H9 (cell line): ENCODE measurements around the gene LRCOL1. TPM values are rescaled to one million over a fixed set of nuclear protein-coding genes. Genes with fewer than 3 reads are reported as not detected.

Experiments
- DNase-seq: peaks from one replicate; pipeline ENCODE4 v3.0.0-alpha.2; 2017
- H2AFZ ChIP-seq: one replicate; pipeline ENCODE4 v1.6.1; 2013; ENCODE audit warnings: mild to moderate bottlenecking, low read length, control low read depth, moderate library complexity
- H2AK5ac ChIP-seq: 2 replicates; pipeline ENCODE4 v1.6.1; 2013; ENCODE audit warnings: low read length, control low read depth, mixed read lengths; ENCODE audit not compliant: insufficient read length
- H2BK120ac ChIP-seq: one replicate; pipeline ENCODE4 v1.6.1; 2013; ENCODE audit warnings: low read depth, mild to moderate bottlenecking, low read length, control low read depth, inconsistent platforms; ENCODE audit not compliant: poor library complexity, severe bottlenecking
- H2BK12ac ChIP-seq: 2 replicates; pipeline ENCODE4 v1.6.1; 2013; ENCODE audit warnings: low read length, control low read depth, mixed read lengths, low read depth; ENCODE audit not compliant: insufficient read length
- H2BK15ac ChIP-seq: 2 replicates; pipeline ENCODE4 v1.6.1; 2013; ENCODE audit warnings: low read depth, low read length, control low read depth
- H2BK20ac ChIP-seq: one replicate; pipeline ENCODE4 v1.6.1; 2013; ENCODE audit warnings: low read depth, mild to moderate bottlenecking, low read length, control low read depth, inconsistent platforms; ENCODE audit not compliant: poor library complexity, severe bottlenecking
- H2BK5ac ChIP-seq: 2 replicates; pipeline ENCODE4 v1.6.1; 2013; ENCODE audit warnings: low read length, control low read depth, mixed read lengths; ENCODE audit not compliant: insufficient read length
- H3K14ac ChIP-seq: 2 replicates; pipeline ENCODE4 v1.6.1; 2013; ENCODE audit warnings: low read length, control low read depth; ENCODE audit not compliant: insufficient read depth
- H3K18ac ChIP-seq: 2 replicates; pipeline ENCODE4 v1.6.1; 2013; ENCODE audit warnings: low read depth, mild to moderate bottlenecking, mixed read lengths, low read length, control low read depth; ENCODE audit not compliant: insufficient read length
- H3K23ac ChIP-seq: 2 replicates; pipeline ENCODE4 v1.6.1; 2013; ENCODE audit warnings: low read length, control low read depth, mixed read lengths, low read depth; ENCODE audit not compliant: insufficient read length
- H3K23me2 ChIP-seq: 2 replicates; pipeline ENCODE4 v1.6.1; 2013; ENCODE audit warnings: low read depth, mild to moderate bottlenecking, mixed read lengths, low read length, control low read depth; ENCODE audit not compliant: insufficient read length, poor library complexity, severe bottlenecking
- H3K27ac ChIP-seq: 2 replicates; pipeline ENCODE4 v1.5.1; 2013; ENCODE audit warnings: low read length, control low read depth, mixed read lengths, low read depth; ENCODE audit not compliant: insufficient read length
- H3K27me3 ChIP-seq: 2 replicates; pipeline ENCODE4 v1.6.1; 2013; ENCODE audit warnings: low read length, control low read depth, inconsistent platforms; ENCODE audit not compliant: insufficient read depth
- H3K4ac ChIP-seq: 2 replicates; pipeline ENCODE4 v1.6.1; 2013; ENCODE audit warnings: low read depth, mild to moderate bottlenecking, control low read depth, inconsistent platforms, low read length, moderate library complexity
- H3K4me1 ChIP-seq: 2 replicates; pipeline ENCODE4 v1.6.1; 2013; ENCODE audit warnings: low read length, control low read depth, inconsistent platforms; ENCODE audit not compliant: insufficient read depth
- H3K4me2 ChIP-seq: 2 replicates; pipeline ENCODE4 v1.6.1; 2013; ENCODE audit warnings: low read length, control low read depth, mixed read lengths; ENCODE audit not compliant: insufficient read length, insufficient read depth
- H3K56ac ChIP-seq: 2 replicates; pipeline ENCODE4 v1.6.1; 2013; ENCODE audit warnings: low read depth, mild to moderate bottlenecking, mixed read lengths, low read length, control low read depth; ENCODE audit not compliant: insufficient read length
- H3K79me1 ChIP-seq: 2 replicates; pipeline ENCODE4 v1.6.1; 2013; ENCODE audit warnings: low read depth, mild to moderate bottlenecking, moderate library complexity, low read length, control low read depth, inconsistent platforms; ENCODE audit not compliant: insufficient read depth, poor library complexity, severe bottlenecking
- H3K79me2 ChIP-seq: 2 replicates; pipeline ENCODE4 v1.6.1; 2013; ENCODE audit warnings: low read length, control low read depth, inconsistent platforms; ENCODE audit not compliant: insufficient read depth
- H3K9ac ChIP-seq: 2 replicates; pipeline ENCODE4 v1.6.1; 2013; ENCODE audit warnings: low read length, control low read depth, mixed read lengths; ENCODE audit not compliant: insufficient read length; ENCODE audit errors: extremely low read depth
- H3K9me3 ChIP-seq: one replicate; pipeline ENCODE4 v1.6.1; 2013; ENCODE audit warnings: low read depth, low read length, inconsistent platforms; ENCODE audit not compliant: control insufficient read depth
- H3T11ph ChIP-seq: one replicate; pipeline ENCODE4 v1.6.1; 2013; ENCODE audit warnings: mild to moderate bottlenecking, low read length, control low read depth, inconsistent platforms
- H4K20me1 ChIP-seq: one replicate; pipeline ENCODE4 v1.6.1; 2013; ENCODE audit not compliant: control insufficient read depth, insufficient read length, insufficient read depth
- H4K5ac ChIP-seq: 2 replicates; pipeline ENCODE4 v1.6.1; 2013; ENCODE audit warnings: low read depth, mild to moderate bottlenecking, mixed read lengths, low read length, control low read depth; ENCODE audit not compliant: insufficient read length
- H4K8ac ChIP-seq: replicated peaks from 2 replicates; pipeline ENCODE4 v1.6.1; 2013; ENCODE audit warnings: low read length, control low read depth, mixed read lengths, low read depth; ENCODE audit not compliant: insufficient read length
- H4K91ac ChIP-seq: 2 replicates; pipeline ENCODE4 v1.6.1; 2013; ENCODE audit warnings: low read depth, mild to moderate bottlenecking, moderate library complexity, mixed read lengths, low read length, control low read depth; ENCODE audit not compliant: insufficient read length
- H3K27ac Mint-ChIP-seq, 3 experiments: 2 replicates in 2 of 3; 3 replicates in 1 of 3; pipeline ENCODE4 v1.8.0; 2020 to 2021; ENCODE audit warnings: mixed read lengths in 3 of 3, mild to moderate bottlenecking in 1 of 3, moderate library complexity in 1 of 3
- H3K27me3 Mint-ChIP-seq: 2 replicates; pipeline ENCODE4 v1.8.0; 2021; ENCODE audit warnings: low read depth, mild to moderate bottlenecking, moderate library complexity, mixed read lengths
- H3K36me3 Mint-ChIP-seq, 3 experiments: 2 replicates in 2 of 3; 3 replicates in 1 of 3; pipeline ENCODE4 v1.8.0; 2020 to 2021; ENCODE audit warnings: low read depth in 3 of 3, mixed read lengths in 3 of 3; ENCODE audit not compliant: insufficient read depth in 1 of 3
- H3K4me1 Mint-ChIP-seq, 2 experiments: 2 replicates each; pipeline ENCODE4 v1.8.0; 2020; ENCODE audit warnings: mixed read lengths in 2 of 2
- H3K4me3 Mint-ChIP-seq, 2 experiments: 2 replicates in 1 of 2; 3 replicates in 1 of 2; pipeline ENCODE4 v1.8.0; 2020 to 2021; ENCODE audit warnings: mild to moderate bottlenecking in 2 of 2, mixed read lengths in 2 of 2, moderate library complexity in 1 of 2
- H3K9me3 Mint-ChIP-seq, 2 experiments: 2 replicates in 1 of 2; 3 replicates in 1 of 2; pipeline ENCODE4 v1.8.0; 2020; ENCODE audit warnings: mild to moderate bottlenecking in 2 of 2, mixed read lengths in 2 of 2, moderate library complexity in 1 of 2
- WGBS: extraction: QIAGEN DNeasy Blood & Tissue Kit; methylation state at CpG from one replicate; pipeline ENCODE4 v1.1.7; 2013; ENCODE audit warnings: missing lambda C conversion rate, low lambda C conversion rate, mixed read lengths; ENCODE audit not compliant: insufficient read length; ENCODE audit errors: extremely low coverage; 5-methylcytosine and 5-hydroxymethylcytosine counted together
- total RNA-seq: library from RNA; stranded (reverse); gene quantifications from 2 replicates; pipeline ENCODE4 v1.2.1, GENCODE V29; 2021
- TF ChIP-seq, protein P1 (sequence below): fragments of 200-600 bp; sonication (generic); conservative IDR thresholded peaks from 3 replicates; pipeline ENCODE4 v1.8.0; 2021; ENCODE audit warnings: antibody characterized with exemption, mild to moderate bottlenecking

LRCOL1 gene
- total RNA-seq, 1 experiment from 2014 or later, result not detected

DNA sequence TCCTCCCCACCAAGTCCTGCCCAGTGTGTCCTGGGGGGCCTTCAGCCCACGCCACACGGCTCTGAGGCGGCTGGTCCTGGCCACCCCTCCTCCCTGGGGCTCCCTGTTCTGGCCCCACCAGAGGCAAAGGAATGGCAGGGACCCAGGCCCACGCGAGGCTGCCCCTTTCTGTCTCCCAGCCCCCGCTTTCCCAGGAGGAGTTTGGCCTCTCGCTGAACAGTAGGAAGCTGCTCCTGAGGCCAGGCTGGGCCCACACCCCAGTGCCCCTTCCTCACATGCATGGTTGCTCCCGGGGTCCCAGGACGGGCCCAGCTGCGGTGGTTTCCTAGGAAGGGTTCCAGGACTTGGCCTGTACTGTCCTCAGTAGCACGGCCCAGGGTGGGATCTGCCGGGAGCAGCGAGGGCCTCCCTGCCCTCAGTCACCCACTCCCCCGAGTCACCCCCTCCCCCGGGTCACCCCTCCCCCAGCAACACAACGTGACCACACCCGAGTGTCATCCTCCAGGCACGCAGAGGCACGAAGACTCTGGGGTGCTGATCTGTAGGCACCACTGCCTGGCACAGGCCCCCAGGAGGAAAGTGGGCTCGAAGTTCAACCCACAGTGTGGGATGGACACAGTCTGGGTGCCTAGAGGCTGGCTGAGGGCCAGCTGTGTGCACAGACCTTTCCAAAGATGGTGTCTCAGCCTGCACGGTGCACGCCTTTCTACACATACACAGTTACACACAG, 33.0 kb downstream of the LRCOL1 start:
- H4K91ac ChIP-seq, result no peak overlapping the region
- H3K18ac ChIP-seq, result no peak overlapping the region
- WGBS, result no CpG with 5 or more reads among the region's 22 CpGs
- H3K36me3 Mint-ChIP-seq, result peaks cover 16 to 46% (median 44%) of the 10 kb centered on the region in 3 experiments; a peak in 6 of 7 replicates
- no peak overlapping the region for H3T11ph ChIP-seq
- TF ChIP-seq, protein P1, sequence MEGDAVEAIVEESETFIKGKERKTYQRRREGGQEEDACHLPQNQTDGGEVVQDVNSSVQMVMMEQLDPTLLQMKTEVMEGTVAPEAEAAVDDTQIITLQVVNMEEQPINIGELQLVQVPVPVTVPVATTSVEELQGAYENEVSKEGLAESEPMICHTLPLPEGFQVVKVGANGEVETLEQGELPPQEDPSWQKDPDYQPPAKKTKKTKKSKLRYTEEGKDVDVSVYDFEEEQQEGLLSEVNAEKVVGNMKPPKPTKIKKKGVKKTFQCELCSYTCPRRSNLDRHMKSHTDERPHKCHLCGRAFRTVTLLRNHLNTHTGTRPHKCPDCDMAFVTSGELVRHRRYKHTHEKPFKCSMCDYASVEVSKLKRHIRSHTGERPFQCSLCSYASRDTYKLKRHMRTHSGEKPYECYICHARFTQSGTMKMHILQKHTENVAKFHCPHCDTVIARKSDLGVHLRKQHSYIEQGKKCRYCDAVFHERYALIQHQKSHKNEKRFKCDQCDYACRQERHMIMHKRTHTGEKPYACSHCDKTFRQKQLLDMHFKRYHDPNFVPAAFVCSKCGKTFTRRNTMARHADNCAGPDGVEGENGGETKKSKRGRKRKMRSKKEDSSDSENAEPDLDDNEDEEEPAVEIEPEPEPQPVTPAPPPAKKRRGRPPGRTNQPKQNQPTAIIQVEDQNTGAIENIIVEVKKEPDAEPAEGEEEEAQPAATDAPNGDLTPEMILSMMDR, result no peak
- no peak overlapping the region for H2BK20ac ChIP-seq
- H3K27me3 Mint-ChIP-seq, result peaks cover 38% of the 10 kb centered on the region
- no peak overlapping the region for H3K4me2 ChIP-seq
- no peaks in the 10 kb centered on the region for H3K79me1 ChIP-seq
- H3K23ac ChIP-seq, result no peak overlapping the region
- H3K23me2 ChIP-seq, result peaks cover 4% of the 10 kb centered on the region
- no peaks in the 10 kb centered on the region for H3K4me1 Mint-ChIP-seq
- no peak overlapping the region for H3K4me3 Mint-ChIP-seq
- H2BK15ac ChIP-seq, result no peak overlapping the region
- H3K27me3 ChIP-seq, result no peaks in the 10 kb centered on the region
- no peaks in the 10 kb centered on the region for H3K9me3 Mint-ChIP-seq
- no peak overlapping the region for H3K14ac ChIP-seq
- H3K27ac ChIP-seq, result no peak overlapping the region
- H3K9ac ChIP-seq, result no peak overlapping the region
- H3K4ac ChIP-seq, result no peak overlapping the region
- no peaks in the 10 kb centered on the region for H3K79me2 ChIP-seq
- H2AK5ac ChIP-seq, result no peak overlapping the region
- no peak overlapping the region for H2BK12ac ChIP-seq
- no peak overlapping the region for H4K5ac ChIP-seq
- H3K9me3 ChIP-seq, result no peaks in the 10 kb centered on the region
- H3K27ac Mint-ChIP-seq, result no peak overlapping the region
- H2BK5ac ChIP-seq, result no peak overlapping the region
- no peak for DNase-seq
- no peak overlapping the region for H2AFZ ChIP-seq
- H4K8ac ChIP-seq, result no peak overlapping the region
- no peaks in the 10 kb centered on the region for H3K4me1 ChIP-seq
- peaks cover 2% of the 10 kb centered on the region for H4K20me1 ChIP-seq
- no peak overlapping the region for H2BK120ac ChIP-seq
- H3K56ac ChIP-seq, result no peak overlapping the region
